Activated CD4-positive, CD25-positive, alpha-beta regulatory T cell (primary cell): Measurements from ENCODE around the gene CLEC4C.

Experiments
- DNase-seq, 4 experiments: peaks; one replicate each; lab custom pipeline; 2025; lab: John Stamatoyannopoulos, UW

CLEC4C gene

GRCh38 chr12:7723926-7724325 is 23.2 kb downstream of the CLEC4C start:
- no peak for DNase-seq

GRCh38 chr12:7719946-7720730 is 27.0 kb downstream of the CLEC4C start:
- no peak for DNase-seq

GRCh38 chr12:7716381-7716780 is 30.8 kb downstream of the CLEC4C start:
- DNase-seq, result no peak

GRCh38 chr12:7712841-7713442 is 34.2 kb downstream of the CLEC4C start:
- DNase-seq, result no peak

GRCh38 chr12:7711133-7711532 is 36.0 kb downstream of the CLEC4C start, which contains the start of gene DPPA3:
DPPA3 (plus strand) TSS chr12:7711433; CDS start chr12:7711571, 138 bp downstream.
- DNase-seq, result no peak

GRCh38 chr12:7709969-7710675 is 37.1 kb downstream of the CLEC4C start:
- no peak for DNase-seq

- DNase-seq, result no peak
Measured at GRCh38 chr12:7705846-7706245, 41.3 kb downstream of the CLEC4C start.

GRCh38 chr12:7695566-7696197 is 51.5 kb downstream of the CLEC4C start, which contains the start of gene GDF3:
GDF3 (minus strand) TSS chr12:7695775; CDS start chr12:7695728, 47 bp downstream.
- DNase-seq, result no peak

GRCh38 chr12:7695237-7695560 is 52.0 kb downstream of the CLEC4C start:
- DNase-seq, result no peak

GRCh38 chr12:7694556-7695236 is 52.5 kb downstream of the CLEC4C start:
- no peak for DNase-seq

- DNase-seq, result no peak
Measured at GRCh38 chr12:7693793-7694192, 53.4 kb downstream of the CLEC4C start.

- no peak for DNase-seq
Measured at GRCh38 chr12:7681535-7681934, 65.6 kb downstream of the CLEC4C start.
